NCI-H82 (cell line): Measurements from ENCODE around the gene SAMD4A.

Experiments used
- DNase-seq: peaks from one replicate; lab custom pipeline; 2025; lab: John Stamatoyannopoulos, UW

Gene SAMD4A

DNA sequence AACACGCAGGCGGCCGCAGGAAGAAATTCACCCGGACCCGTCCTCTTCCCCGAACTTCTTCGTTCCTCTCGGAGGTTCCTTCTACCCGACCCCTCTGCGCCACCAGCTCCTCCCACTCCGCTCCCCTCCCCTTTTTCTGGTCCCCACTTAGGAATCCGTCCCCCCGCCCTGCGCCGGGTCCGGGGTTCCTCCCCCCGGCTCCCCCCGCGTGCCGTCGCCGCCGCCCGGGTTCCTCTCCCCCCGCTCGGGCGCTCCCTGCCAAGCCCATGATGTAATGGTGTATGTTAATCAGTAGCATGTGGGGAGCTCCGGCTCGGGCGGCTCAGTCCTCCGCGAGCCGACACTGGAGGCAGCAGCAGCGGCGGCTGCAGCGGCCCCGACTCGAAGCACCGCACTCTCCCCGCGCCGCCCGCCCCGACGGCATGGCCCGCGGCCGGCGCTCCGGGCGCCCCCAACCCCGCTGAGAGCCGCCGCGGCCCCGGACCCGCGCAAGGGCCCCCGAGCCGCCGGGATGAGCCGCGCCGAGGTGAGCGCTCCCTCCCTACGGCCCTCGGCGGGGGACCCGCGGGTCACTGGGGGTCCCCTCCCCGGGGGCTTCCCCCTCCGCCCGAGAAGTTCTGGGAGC lies 1.0 kb upstream of the SAMD4A start:
- DNase-seq, result peak; percentile 63

GRCh38 chr14:54567224-54567638 lies 303 bp downstream of the SAMD4A start:
- peak; percentile 21 for DNase-seq

GRCh38 chr14:54567639-54568561 lies 972 bp downstream of the SAMD4A start:
- DNase-seq, result peak; percentile 30

DNA sequence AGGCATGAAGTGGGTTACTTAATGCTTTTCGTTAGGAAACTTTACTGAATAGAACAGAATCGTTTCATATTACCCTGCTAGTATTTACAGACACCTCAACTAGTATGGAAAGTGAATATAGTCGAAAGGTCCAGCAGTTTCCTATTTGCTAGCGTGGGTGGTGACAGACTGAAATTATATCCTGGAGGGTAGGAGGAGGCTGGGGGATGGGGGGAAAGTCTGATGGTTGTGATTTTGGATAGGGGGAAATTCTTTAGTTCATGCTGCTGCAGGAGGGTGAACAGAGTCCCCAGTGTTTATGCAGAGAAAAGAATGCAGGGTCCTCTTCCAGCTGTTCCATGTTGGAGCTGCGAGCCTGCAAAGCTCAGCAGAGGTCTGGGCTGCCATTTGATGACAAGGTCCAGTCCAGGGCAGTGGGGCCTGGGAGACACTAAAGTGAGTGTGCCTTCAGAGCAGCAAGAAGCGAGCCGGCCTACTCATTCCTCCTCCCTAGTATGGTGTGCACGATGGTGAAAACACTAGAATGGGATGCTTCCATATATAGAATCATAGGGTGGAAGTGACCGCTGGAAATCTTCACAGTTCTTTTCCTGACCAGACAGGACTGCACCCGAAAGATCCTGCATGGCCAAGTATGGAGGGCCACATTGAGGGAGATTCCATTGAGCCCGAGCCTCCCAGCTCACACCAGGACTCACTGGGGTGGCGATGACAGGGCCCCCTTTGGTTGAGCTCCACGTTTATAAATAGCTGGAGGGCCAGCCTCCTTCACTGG lies 2.1 kb downstream of the SAMD4A start:
- no peak for DNase-seq

- no peak for DNase-seq
Measured at GRCh38 chr14:54570047-54570446, 3.1 kb downstream of the SAMD4A start.

GRCh38 chr14:54570631-54571415 lies 3.9 kb downstream of the SAMD4A start:
- no peak for DNase-seq

- DNase-seq, result peak; percentile 21
Measured at GRCh38 chr14:54572316-54572715, 5.4 kb downstream of the SAMD4A start.

DNA sequence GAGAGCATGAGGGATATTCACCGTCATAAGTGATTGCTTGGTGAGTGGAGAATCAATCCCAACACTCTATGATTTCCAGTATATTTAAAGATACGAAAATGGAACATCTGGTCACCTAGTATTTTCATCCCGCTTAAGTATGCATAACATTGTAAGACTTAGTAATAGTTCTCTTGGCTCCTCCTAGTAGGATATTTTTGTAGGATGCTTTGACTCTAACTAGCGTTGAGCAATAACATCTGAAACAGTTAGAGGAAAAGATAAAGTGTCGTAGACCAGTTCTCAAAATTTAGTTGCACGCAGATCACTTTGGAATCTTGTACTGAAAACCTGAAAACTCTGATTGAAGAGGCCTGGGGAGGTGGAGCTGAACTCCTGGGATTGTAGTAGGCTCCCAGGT lies 7.6 kb downstream of the SAMD4A start:
- DNase-seq, result no peak

GRCh38 chr14:54577494-54577893 lies 10.6 kb downstream of the SAMD4A start:
- DNase-seq, result no peak

DNA sequence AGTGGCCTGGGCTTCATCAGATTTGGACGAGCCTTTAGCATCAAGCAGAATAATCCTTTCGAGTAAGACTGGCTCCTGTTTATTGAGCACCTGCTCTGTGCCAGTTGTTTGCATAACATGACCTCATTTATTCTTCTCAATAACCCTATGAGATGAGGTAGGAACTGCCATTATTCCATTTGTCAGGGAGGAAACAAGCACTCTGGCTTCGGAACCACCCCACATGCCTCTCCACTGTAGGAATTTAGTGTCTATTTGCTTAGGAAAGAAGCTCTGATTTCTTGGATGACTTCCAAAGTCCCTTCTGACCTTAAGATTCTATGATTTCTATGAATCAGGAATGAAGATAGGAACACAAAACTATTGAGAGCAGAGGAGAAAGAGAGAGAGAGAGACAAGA lies 11.0 kb downstream of the SAMD4A start:
- DNase-seq, result no peak

DNA sequence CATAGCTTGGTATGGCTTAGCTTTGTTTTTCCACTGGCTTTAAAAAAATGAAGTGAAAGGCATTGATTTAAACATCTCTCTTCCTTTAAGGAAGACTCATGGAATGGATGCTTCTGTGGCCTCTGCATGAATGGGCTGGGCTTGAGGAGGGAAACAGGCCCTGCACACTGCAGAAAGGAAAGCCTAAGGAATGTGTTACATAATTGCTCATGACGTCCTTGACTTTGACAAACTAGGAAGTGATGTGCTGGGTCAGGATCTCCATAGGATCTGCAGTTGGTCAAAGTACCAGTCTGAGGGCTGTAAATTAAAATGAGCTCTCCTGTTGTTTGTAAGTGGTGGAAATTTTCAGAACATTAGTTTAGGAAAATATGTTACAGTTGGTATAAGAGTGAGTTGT lies 12.7 kb downstream of the SAMD4A start:
- no peak for DNase-seq

DNA sequence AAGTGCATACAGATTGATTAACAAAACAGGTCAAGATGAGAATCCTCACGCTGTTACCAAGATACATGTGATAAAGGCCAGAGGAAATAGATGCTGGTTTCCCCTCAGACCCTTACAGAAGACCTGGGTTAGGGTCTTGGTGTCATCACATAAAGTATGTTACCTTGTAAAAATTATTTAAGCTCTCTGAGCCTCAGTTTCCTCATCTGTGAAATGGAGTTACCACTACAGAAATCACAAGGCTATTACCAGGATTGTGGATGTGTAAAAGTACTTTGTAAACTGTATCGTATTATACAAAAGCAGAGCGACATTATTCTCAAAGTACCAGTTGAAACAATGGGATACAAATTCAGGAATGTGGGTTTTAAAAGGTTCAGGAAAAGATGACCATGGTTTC lies 14.0 kb downstream of the SAMD4A start:
- no peak for DNase-seq

GRCh38 chr14:54582334-54582733 lies 15.4 kb downstream of the SAMD4A start:
- DNase-seq, result no peak

GRCh38 chr14:54584097-54584496 lies 17.2 kb downstream of the SAMD4A start:
- DNase-seq, result no peak

DNA sequence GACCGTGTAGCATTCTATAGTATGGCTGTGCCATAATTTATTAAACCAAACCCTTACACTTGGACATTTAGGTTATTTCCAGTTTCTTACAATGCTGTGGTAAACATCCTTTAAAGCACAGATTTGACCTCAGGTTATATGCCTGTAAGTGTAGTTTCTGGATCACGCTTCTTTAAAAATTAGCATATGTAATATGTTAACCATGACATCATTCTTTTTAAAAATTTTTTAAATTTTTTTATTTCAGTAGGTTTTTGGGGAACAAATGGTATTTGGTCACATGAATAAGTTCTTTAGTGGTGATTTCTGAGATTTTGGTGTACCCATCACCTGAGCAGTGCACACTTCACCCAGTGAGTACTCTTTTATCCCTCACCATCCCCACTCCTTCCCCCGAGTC lies 18.3 kb downstream of the SAMD4A start:
- no peak for DNase-seq

GRCh38 chr14:54589076-54589475 lies 22.1 kb downstream of the SAMD4A start:
- DNase-seq, result no peak

GRCh38 chr14:54589843-54590242 lies 22.9 kb downstream of the SAMD4A start:
- DNase-seq, result no peak

GRCh38 chr14:54590481-54590880 lies 23.6 kb downstream of the SAMD4A start:
- no peak for DNase-seq

DNA sequence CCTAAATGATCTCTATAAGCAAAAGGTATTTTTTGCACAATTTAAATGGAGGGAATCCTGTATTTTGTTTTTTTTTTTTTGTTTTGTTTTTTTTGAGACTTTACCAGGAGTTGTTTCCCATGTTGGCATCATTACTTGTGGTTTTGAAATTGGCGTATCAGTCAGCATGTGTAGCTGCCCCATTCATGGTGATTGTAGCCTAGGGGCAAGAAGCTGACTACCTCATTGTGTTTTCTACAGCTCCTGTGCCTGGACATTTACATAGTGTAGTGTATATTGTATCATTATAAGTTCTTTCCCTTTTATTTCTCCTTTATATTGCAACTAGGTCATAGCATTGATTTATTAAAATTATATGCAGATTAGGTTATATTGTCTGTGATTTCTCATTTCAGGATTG lies 24.5 kb downstream of the SAMD4A start:
- DNase-seq, result no peak

- no peak for DNase-seq
Measured at GRCh38 chr14:54591866-54592265, 24.9 kb downstream of the SAMD4A start.

GRCh38 chr14:54593860-54594259 lies 26.9 kb downstream of the SAMD4A start:
- DNase-seq, result no peak

GRCh38 chr14:54594537-54594936 lies 27.6 kb downstream of the SAMD4A start:
- no peak for DNase-seq
